Lower leg skin (tissue), 3 donors: ENCODE measurements around the gene PKD2L2.
"Not testable (repeated sequence)": the region's sequence is repeated elsewhere in the genome, so short reads cannot be mapped to it uniquely, and the experiment has no call there.

Experiments used
- POLR2A ChIP-seq, 2 donors: fragments of 450-650 bp; IDR thresholded peaks; one replicate each; pipeline ENCODE4 v1.6.1; 2016 to 2017; ENCODE audit warnings: antibody characterized with exemption in 2 of 2, mild to moderate bottlenecking in 1 of 2, moderate library complexity in 1 of 2
- TF ChIP-seq, protein P1 (sequence below), 3 donors: fragments of 450-650 bp; IDR thresholded peaks; one replicate each; pipeline ENCODE4 v1.5.1; 2016; ENCODE audit warnings: antibody characterized with exemption in 3 of 3, mild to moderate bottlenecking in 3 of 3, moderate library complexity in 2 of 3

DNA sequence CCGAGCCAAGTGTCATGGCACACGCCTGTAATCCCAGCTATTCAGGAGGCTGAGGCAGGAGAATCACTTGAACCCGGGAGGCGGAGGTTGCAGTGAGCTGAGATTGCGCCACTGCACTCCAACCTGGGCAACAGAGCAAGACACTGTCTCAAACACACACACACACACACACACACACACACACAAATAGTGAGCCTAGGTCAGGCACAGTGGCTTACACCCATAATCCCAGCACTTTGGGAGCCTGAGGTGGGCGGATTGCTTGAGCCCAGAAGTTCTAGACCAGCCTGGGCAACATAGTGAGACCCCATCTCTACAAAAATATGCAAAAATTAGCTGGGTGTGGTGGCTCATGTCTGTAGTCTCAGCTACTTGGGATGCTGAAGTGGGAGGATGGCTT lies 25.6 kb upstream of the PKD2L2 start:
- TF ChIP-seq, protein P1, sequence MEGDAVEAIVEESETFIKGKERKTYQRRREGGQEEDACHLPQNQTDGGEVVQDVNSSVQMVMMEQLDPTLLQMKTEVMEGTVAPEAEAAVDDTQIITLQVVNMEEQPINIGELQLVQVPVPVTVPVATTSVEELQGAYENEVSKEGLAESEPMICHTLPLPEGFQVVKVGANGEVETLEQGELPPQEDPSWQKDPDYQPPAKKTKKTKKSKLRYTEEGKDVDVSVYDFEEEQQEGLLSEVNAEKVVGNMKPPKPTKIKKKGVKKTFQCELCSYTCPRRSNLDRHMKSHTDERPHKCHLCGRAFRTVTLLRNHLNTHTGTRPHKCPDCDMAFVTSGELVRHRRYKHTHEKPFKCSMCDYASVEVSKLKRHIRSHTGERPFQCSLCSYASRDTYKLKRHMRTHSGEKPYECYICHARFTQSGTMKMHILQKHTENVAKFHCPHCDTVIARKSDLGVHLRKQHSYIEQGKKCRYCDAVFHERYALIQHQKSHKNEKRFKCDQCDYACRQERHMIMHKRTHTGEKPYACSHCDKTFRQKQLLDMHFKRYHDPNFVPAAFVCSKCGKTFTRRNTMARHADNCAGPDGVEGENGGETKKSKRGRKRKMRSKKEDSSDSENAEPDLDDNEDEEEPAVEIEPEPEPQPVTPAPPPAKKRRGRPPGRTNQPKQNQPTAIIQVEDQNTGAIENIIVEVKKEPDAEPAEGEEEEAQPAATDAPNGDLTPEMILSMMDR (IDR thresholded peaks at IDR 0.05), result not testable (repeated sequence)
- not testable (repeated sequence) for TF ChIP-seq POLR2A (IDR thresholded peaks at IDR 0.05)
